Measurements from ENCODE around the gene NCL.
"Not testable (repeated sequence)": the region's sequence is repeated elsewhere in the genome, so short reads cannot be mapped to it uniquely, and the experiment has no call there.

NCL gene

DNA sequence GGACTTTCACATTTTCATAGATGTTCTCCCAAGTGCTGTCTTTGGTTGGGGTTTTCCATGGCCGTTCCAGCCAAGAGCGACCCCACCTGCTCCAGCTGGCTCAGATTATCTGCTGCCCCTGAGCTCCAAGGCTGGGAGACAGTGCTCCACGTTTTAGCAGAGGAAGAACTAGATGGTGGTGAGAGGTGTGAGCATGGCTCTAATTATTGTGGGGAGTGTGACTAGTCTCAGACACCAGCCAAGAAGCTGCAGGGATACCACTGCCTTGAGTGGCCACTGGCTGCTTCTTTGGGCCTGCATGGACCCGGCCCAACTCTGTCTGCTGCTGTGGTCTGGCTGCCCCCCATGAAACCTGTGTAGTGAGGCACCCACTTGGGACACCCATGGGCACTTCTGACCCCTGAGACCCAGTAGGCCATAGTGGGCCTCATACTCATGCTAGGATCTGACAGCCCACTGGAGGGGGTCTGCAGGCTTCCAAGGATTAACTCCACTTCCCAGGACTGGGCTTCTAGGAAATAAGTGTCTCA is 2.8 kb upstream of the NCL start:
- no peak for DNase-seq

- DNase-seq = peak; percentile 98
Measured at GRCh38 chr2:231464576-231465540, 574 bp upstream of the NCL start.

- DNase-seq = no peak
Measured at GRCh38 chr2:231462729-231463465, 1.4 kb downstream of the NCL start.

DNA sequence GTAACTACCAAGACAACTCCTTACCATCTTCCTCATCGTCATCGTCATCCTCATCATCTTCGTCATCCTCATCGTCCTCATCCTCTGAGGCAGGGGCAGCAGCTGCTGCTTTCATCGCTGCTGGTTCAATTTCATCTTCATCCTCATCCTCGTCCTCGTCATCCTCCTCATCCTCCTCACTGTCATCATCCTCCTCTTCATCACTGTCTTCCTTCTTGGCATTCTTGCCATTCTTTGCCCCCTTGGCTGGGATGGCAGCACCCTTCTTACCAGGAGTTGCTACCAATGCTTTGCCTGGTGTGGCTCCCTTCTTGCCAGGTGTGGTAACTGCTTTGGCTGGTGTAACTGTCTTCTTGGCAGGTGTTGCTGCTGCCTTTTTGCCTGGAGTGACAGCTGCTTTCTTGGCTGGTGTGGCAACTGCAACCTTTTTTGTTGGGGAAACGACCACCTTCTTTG is 2.7 kb downstream of the NCL start:
- DNase-seq = no peak

GRCh38 chr2:231460841-231461240 is 3.4 kb downstream of the NCL start:
- DNase-seq = not testable (repeated sequence)

GRCh38 chr2:231460073-231460835 is 4.0 kb downstream of the NCL start:
- no peak for DNase-seq

DNA sequence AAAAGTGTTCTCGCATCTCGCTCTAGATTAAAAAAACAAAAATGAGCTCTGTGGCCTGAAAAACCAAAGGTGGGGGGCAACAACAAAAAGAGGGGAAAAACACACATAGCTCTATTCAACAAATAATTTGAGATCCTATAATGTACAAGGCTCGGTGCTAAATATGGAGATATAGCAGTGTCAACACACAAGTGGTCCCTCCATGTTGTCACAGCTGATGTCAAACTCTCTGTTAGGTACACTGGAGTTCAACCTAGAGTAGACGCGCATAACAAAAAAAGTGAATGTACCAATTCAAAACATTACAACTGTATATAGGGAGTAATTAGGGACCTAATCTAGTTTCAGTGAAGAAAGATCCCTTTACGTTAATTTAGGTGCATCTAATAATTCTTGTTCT is 5.9 kb downstream of the NCL start:
- DNase-seq = no peak

DNA sequence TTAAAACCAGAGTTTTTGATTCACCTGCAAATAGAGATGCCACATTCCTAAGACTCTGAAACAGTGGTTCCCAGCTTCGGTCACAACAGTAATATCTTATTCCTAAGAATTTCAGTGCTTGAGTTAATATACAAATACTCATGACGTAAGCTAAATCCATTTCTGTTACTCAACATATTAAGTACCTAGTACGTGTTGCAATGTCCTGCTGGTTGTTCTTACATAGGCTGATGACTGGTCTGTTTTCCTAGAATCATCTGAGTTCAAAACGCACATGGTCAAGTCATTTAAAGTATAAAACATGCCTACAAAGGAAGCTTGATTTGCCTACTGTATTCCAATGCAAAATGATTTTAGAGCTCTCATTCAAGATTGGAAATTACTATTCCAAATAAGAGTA is 7.2 kb downstream of the NCL start:
- DNase-seq = no peak

DNA sequence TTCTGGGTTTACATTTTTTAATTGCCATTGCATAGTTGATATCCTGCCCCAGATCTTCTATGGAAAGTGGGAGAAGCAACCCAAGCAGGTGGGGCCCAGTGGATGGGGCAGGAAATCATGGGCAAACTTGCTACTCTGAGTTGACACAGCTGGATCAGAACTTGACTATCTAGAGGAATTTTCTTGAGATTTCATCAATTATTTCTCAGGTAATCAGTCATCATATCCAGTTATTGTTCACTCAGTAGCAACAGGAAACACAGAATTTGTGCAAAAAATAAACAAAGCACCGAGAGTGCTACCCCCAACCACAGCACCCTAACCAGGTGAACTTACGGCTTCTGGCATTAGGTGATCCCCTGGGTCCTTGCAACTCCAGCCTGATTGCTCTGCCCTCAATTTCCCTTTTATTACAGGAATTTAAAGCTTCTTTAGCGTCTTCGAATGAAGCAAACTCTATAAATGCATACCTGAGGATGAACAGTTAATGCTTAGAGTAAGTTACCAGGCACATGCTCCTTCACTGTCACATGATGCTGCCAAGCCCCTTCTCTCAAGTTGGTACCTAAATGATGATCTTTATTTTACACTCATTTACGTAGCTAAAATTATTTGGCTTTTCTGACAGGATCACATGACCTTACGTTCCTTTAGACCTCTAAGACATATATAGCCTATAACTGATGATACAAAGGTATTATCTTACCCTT is 7.8 kb downstream of the NCL start:
- no peak for DNase-seq

DNA sequence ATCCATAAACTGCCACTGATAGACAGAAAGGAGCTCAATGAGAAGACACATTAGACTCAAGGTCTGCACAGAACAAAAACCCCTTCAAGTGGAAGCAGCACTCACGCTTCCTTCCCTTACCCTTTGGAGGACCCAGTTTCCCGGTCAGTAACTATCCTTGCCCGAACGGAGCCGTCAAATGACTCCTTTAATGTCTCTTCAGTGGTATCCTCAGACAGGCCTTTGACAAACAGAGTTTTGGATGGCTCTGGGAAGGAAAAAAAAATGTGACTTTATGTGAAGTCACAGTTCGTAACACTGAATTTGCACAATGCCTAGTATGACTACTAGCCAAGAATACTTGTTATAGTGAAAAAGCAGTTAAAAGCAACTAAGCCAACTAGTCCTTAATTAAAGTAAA is 8.4 kb downstream of the NCL start:
- DNase-seq = no peak

DNA sequence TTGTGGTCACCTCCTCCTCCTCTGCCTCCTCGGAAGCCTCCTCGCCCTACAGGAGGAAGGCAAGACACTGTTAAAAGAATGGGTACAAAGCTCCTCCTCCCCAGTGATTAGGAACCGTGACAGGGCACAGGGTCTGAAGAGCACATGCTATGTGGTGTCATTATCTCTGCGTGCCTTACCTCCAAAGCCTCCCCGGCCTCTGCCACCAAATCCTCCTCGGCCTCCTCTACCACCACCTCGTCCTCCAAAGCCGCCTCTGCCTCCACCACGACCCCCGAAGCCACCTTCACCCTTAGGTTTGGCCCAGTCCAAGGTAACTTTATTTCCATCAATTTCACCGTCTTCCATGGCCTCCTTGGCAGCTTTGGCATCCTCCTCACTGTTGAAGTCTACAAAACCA is 9.1 kb downstream of the NCL start:
- no peak for DNase-seq

DNA sequence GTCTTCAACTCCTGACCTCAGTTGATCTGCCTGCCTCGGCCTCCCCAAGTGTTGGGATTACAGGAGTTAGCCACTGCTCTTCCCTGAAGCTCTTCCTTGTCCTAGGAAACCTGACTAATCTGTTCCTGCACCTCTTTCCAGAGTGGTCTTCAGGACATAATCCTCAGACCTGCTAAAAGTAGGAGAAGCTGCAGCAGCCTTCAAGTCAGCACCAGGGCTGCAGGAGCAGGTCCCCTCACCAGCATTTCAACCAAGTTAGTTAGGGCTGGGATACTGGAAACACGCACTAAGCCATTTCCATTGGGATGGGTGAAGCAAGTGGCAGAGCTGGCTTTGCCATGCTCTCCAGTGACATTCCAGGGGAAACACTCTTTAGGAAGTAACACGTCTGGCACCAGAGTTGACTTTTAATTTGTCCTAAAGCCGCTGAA is 9.9 kb downstream of the NCL start:
- no peak for DNase-seq

GRCh38 chr2:231452799-231453508 is 11.3 kb downstream of the NCL start:
- no peak for DNase-seq

DNA sequence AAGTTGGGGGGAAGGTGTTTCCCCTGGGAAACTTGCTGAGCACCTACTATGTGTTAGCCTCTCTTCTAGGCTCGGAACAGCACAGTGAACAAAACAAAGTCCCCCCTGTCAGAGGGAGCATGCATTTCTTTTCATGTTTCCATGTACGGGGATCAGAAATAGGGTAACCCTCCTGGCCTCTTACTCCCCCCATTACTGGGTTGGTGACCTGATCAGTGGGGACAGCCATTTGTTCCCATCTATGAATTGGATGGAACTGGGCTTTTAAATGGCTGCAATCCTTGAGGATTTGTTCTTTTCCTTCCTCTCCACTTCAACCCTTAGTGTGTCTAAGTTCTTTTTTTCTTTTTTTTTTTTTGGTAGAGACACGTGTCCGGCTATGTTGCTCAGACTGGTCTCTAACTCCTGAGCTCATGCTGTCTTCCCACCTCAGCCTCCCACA is 13.7 kb downstream of the NCL start:
- DNase-seq = no peak

DNA sequence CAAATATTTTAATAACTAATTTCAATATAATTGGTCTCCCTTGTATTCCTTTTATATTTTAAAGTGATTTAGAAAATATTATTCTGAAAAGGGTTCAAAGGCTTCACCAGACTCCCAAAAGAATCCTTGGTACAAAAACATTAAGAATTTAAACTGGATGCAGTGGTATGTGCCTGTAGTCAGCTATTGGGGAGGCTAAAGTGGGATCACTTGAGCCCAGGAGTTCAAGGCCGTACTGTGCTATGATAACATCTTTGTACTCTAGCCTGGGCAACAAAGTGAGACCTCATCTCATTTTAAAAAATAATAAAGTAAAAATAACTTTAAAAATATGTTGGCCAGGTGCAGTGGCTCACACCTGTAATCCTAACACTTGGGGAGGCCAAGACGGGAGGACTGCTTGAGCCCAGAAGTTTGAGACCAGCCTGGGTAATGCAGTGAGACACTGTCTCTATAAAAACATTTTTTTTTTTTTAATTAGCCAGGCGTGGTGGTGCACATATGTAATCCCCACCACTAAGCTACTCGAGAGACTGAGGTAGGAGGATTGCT is 14.7 kb downstream of the NCL start:
- no peak for DNase-seq

- no peak for DNase-seq
Measured at GRCh38 chr2:231436957-231437356, 27.3 kb downstream of the NCL start.

GRCh38 chr2:231433990-231434389 is 30.3 kb downstream of the NCL start:
- no peak for DNase-seq

DNA sequence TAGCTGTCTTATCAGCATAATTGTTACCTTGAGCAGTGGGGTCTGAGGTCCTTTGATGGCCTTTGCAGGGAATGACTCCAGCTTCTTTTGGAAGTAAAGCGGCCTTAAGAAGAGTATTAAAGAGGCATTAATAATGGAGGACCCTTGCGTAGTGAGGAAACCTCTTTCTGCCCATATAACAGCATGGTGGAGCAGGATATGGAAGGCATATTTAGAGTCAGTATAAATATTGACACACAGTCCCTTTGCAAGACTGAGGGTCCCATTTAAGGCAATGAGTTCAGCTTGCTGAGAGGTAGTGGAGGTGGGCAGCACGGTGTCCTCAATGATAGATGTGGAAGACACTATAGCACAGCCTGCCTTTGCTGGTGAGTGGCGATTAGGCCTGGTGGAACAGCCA is 32.7 kb downstream of the NCL start:
- no peak for DNase-seq

GRCh38 chr2:231430437-231430836 is 33.8 kb downstream of the NCL start:
- not testable (repeated sequence) for DNase-seq

DNA sequence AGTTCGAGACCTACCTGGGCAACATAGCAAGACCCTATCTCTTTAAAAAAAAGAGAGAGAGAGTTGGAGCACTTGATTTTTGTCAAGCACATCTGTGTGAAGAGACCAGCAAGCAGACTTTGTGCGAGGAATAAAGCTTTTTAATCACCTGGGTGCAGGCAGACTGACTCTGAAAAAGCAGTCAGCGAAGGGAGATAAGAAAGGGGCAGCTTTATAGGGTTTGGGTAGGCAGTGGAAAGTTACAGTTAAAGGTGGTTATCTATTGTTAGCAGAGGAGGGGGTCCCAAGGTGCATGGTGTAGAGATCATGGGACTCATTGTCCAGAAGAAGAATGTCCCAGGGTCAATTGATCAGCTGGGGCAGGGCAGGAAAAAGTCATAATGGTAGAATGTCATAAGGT is 34.4 kb downstream of the NCL start:
- no peak for DNase-seq

DNA sequence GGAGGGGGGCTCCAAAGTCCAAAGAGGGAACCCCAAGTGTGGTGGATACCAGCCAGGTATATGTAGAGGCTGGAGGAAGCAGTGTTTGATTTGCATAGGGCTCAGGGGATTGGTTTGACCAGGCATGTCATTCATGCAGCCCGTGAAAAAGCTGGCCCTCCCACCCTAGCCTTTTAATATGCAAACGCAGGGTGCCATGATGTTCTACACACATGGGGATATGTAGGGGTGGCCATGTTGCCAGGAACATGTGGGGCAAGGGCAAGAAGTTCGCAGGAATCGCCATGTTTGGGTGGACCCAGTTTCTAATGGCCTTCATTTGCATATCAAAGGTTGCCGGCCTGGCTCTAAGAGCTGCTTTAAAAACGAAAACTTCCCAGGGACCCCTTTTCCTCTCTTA is 35.1 kb downstream of the NCL start:
- no peak for DNase-seq

All from activated gamma-delta T cell (primary cell).